GM23248 (cell line): ENCODE measurements around the gene CEP350. TPM values are rescaled to one million over a fixed set of nuclear protein-coding genes. Genes with fewer than 3 reads are reported as not detected.

Experiments used
- DNase-seq: peaks from one replicate; pipeline ENCODE4 v3.0.0-alpha.2; 2015
- H2AFZ ChIP-seq: fragments of 200-600 bp; sonication (generic); 2 replicates; pipeline ENCODE4 v1.6.1; 2016; ENCODE audit warnings: antibody characterized with exemption
- H3F3A ChIP-seq: fragments of 200-600 bp; sonication (generic); 2 replicates; pipeline ENCODE4 v1.6.1; 2016; ENCODE audit warnings: mild to moderate bottlenecking, antibody characterized with exemption, mixed run types; ENCODE audit not compliant: insufficient read depth
- H3K27ac ChIP-seq: fragments of 200-600 bp; sonication (generic); 2 replicates; pipeline ENCODE4 v1.5.1; 2016; ENCODE audit warnings: mild to moderate bottlenecking
- H3K27me3 ChIP-seq: fragments of 200-600 bp; sonication (generic); replicated peaks from 2 replicates; pipeline ENCODE4 v1.6.1; 2016; ENCODE audit warnings: mild to moderate bottlenecking; ENCODE audit not compliant: insufficient read depth
- H3K36me3 ChIP-seq: fragments of 200-600 bp; sonication (generic); 2 replicates; pipeline ENCODE4 v1.6.1; 2016; ENCODE audit warnings: low read depth, mild to moderate bottlenecking
- H3K4me1 ChIP-seq: fragments of 200-600 bp; sonication (generic); 2 replicates; pipeline ENCODE4 v1.6.1; 2016; ENCODE audit warnings: mild to moderate bottlenecking; ENCODE audit not compliant: insufficient read depth
- H3K4me2 ChIP-seq: fragments of 200-600 bp; sonication (generic); one replicate; pipeline ENCODE4 v1.6.1; 2016; ENCODE audit warnings: mild to moderate bottlenecking; ENCODE audit not compliant: unreplicated experiment
- H3K4me3 ChIP-seq: fragments of 200-600 bp; sonication (generic); 2 replicates; pipeline ENCODE4 v1.5.1; 2016; ENCODE audit warnings: mild to moderate bottlenecking
- H3K79me2 ChIP-seq: fragments of 200-600 bp; sonication (generic); 2 replicates; pipeline ENCODE4 v1.6.1; 2016; ENCODE audit warnings: mild to moderate bottlenecking; ENCODE audit not compliant: insufficient read depth
- H3K9ac ChIP-seq: fragments of 200-600 bp; sonication (generic); 2 replicates; pipeline ENCODE4 v1.6.1; 2016; ENCODE audit warnings: mild to moderate bottlenecking
- H3K9me2 ChIP-seq: fragments of 200-600 bp; sonication (generic); 2 replicates; pipeline ENCODE4 v1.6.1; 2016; ENCODE audit warnings: mixed run types, mild to moderate bottlenecking, moderate library complexity; ENCODE audit not compliant: insufficient read depth
- H3K9me3 ChIP-seq: fragments of 200-600 bp; sonication (generic); one replicate; pipeline ENCODE4 v1.6.1; 2017; ENCODE audit warnings: low read depth
- H4K20me1 ChIP-seq: fragments of 200-600 bp; sonication (generic); 2 replicates; pipeline ENCODE4 v1.6.0; 2016; ENCODE audit not compliant: insufficient read depth
- EZH2 ChIP-seq: fragments of 200-600 bp; sonication (generic); IDR thresholded peaks from 2 replicates; pipeline ENCODE4 v1.6.1; 2018; ENCODE audit warnings: antibody characterized with exemption, mild to moderate bottlenecking; ENCODE audit not compliant: insufficient read depth, poor library complexity, severe bottlenecking
- EZH2phosphoT487 ChIP-seq: fragments of 200-600 bp; sonication (generic); IDR thresholded peaks from 2 replicates; pipeline ENCODE4 v1.6.1; 2018; ENCODE audit warnings: antibody characterized with exemption, moderate library complexity, mild to moderate bottlenecking, low read depth; ENCODE audit not compliant: insufficient read depth
- WGBS, 2 experiments: methylation state at CpG; one replicate each; pipeline ENCODE4 v1.1.6; 2015 to 2017; ENCODE audit warnings: low lambda C conversion rate in 2 of 2, low coverage in 1 of 2; ENCODE audit errors: missing lambda C conversion rate in 2 of 2; 5-methylcytosine and 5-hydroxymethylcytosine counted together
- in situ Hi-C: fragments of 300-500 bp; cut with MboI; formaldehyde crosslinking; loops from 2 replicates; pipeline ENCODE4 v1.15.0; 2020
- polyA plus RNA-seq: library from polyadenylated mRNA; unstranded; fragments of >200 nt; fragmentation: Nextera tagmentation; extraction: Ambion mirVana; gene quantifications from 2 replicates; pipeline ENCODE4 v1.2.1, GENCODE V29; 2016
- total RNA-seq: library from RNA; depleted of rRNA; stranded (reverse); fragments of >200 nt; shearing (Covaris generic); gene quantifications from 2 replicates; pipeline ENCODE4 v1.2.3, GENCODE V29; 2014

The CEP350 gene
- total and polyA plus RNA-seq, 2 experiments from 2014 or later, result 14.9 to 81.3 TPM

DNA sequence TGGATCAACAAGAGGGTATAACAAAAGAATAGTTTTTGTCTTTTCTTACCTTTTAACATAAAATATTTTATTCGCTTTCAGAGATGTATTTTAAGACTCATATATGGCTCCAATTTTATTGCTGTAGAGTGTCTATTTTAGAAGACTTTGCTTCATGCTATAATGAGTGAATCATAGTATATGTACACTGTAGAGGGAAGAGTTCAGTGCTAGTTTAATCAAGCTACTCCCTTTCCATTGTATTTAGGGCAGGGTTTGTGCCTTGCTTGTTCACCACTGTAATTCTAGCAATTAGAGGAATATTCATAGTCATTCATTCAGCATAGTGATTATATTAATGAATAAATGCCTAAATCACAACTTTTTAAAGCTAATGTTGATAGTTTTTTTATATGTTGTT is 78.8 kb downstream of the CEP350 start:
- no peaks in the 10 kb centered on the region for H3K9me3 ChIP-seq
- WGBS, 2 experiments, result 38 to 62% methylated on average over 1 of the region's 1 CpG
- H3K27ac ChIP-seq, result no peak overlapping the region
- H3K79me2 ChIP-seq, result peaks cover 18% of the 10 kb centered on the region; the same call in 1 of the 2 replicates
- peaks cover 4% of the 10 kb centered on the region for H3K4me1 ChIP-seq
- DNase-seq, result peak; percentile 7
- no peak overlapping the region for H2AFZ ChIP-seq
- no peaks in the 10 kb centered on the region for H3K9me2 ChIP-seq
- no peak overlapping the region for H3K4me2 ChIP-seq
- no peaks in the 10 kb centered on the region; the same call in 1 of the 2 replicates for H4K20me1 ChIP-seq
- in situ Hi-C loops, result no loop called here
- no peaks in the 10 kb centered on the region for H3K27me3 ChIP-seq
- peaks cover 3% of the 10 kb centered on the region for H3F3A ChIP-seq
- H3K36me3 ChIP-seq, result peaks cover 24% of the 10 kb centered on the region
- TF ChIP-seq EZH2phosphoT487 (no peak), EZH2 (no peak)
- no peak overlapping the region for H3K4me3 ChIP-seq
- no peak overlapping the region for H3K9ac ChIP-seq

DNA sequence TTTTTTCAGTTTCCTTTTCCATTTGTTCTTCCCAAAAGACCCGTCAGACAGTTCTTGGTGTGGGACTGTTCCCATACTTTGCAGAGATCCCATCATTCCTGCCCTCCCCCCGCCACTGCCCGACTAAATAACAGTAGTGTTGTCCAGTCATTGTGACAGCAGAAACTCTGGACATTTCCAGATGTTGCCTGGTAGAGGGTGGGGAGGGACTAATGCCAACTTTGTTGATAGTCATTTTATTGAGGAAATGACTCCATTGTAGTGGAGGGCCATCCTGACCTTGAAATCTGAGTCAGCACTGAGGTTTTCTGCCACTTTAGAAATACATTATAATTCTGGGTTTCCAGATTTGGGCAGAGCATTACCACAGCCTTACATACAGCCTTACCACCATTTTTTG is 85.4 kb downstream of the CEP350 start:
- Histone ChIP-seq H3K4me1 (peaks cover 39% of the 10 kb centered on the region), H4K20me1 (no peaks in the 10 kb centered on the region), H3F3A (peaks cover 36% of the 10 kb centered on the region), H3K9me2 (no peaks in the 10 kb centered on the region), H3K4me2 (peak overlapping the region; percentile 25), H3K27me3 (no peaks in the 10 kb centered on the region), H3K79me2 (no peaks in the 10 kb centered on the region), H2AFZ (no peak overlapping the region), H3K9ac (peak overlapping the region; percentile 26; the same call in 1 of the 2 replicates), H3K36me3 (peaks cover 32% of the 10 kb centered on the region), H3K4me3 (no peak overlapping the region), H3K27ac (peak overlapping the region; percentile 69), H3K9me3 (no peaks in the 10 kb centered on the region)
- in situ Hi-C loops, result no loop called here
- 19 to 23% methylated on average over 3 of the region's 3 CpGs for WGBS, 2 experiments
- TF ChIP-seq EZH2phosphoT487, result no peak
- no peak for TF ChIP-seq EZH2
- peak; percentile 93 for DNase-seq

DNA sequence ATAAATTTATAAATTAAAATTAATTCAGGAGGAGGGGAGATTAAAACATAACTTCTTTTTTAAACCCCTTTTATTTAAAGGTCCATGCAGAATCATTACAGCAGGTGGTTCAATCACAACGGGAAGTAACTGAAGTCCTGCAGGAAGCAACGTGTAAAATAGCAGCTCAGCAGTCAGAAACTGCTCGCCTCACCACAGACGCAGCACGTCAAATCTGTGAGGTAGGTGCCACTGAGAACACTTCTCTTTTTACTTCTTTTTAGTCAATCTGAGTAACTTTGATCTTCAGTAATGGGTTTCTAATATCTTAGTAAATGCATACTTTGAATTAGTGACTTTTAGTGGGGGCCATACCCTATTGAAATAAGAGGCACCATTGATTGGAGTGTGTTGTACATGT is 87.0 kb downstream of the CEP350 start:
- peaks cover 39% of the 10 kb centered on the region for H3K4me1 ChIP-seq
- TF ChIP-seq EZH2phosphoT487 (no peak), EZH2 (no peak)
- H3F3A ChIP-seq, result peaks cover 36% of the 10 kb centered on the region
- H2AFZ ChIP-seq, result no peak overlapping the region
- H3K9me2 ChIP-seq, result no peaks in the 10 kb centered on the region
- no peak for DNase-seq
- H3K27me3 ChIP-seq, result no peaks in the 10 kb centered on the region
- no peaks in the 10 kb centered on the region for H3K9me3 ChIP-seq
- no peak overlapping the region for H3K27ac ChIP-seq
- no peak overlapping the region for H3K4me3 ChIP-seq
- no peaks in the 10 kb centered on the region for H3K79me2 ChIP-seq
- 97 to 100% methylated on average over 5 of the region's 5 CpGs for WGBS, 2 experiments
- H3K9ac ChIP-seq, result no peak overlapping the region
- no peak overlapping the region for H3K4me2 ChIP-seq
- in situ Hi-C loops, result no loop called here
- H3K36me3 ChIP-seq, result peaks cover 47% of the 10 kb centered on the region
- no peaks in the 10 kb centered on the region for H4K20me1 ChIP-seq

DNA sequence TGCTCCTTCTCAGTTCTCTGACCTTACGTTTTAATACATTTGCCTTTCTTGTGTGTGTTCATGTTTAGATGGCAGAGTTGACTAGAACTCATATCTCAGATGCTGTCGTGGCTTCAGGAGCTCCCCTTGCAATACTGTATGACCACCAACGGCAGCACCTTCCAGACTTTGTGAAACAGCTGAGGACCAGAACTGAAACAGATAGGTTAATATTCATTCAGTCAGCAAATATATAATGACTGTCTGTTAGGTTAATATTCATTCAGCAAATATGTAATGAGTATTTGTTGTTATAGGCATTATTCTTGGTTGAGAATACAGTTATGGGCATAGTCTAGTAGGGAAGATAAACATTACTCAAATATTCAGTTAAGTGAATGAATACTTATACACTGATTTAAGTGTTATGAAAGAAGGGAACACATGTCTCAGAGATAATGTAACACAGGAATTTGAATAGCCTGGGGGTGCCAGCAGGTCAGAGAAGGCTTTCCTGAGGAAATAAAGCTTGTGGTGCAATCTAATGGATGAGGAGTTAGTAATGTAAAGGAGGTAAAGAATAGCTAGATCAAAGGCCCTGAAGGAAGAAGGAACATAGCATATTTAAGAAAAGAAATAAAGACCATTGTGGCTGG is 88.5 kb downstream of the CEP350 start:
- 0 out of 2 replicates have a peak, but pooled peaks cover 3% of the 10 kb centered on the region for H3K9me2 ChIP-seq
- H3K27me3 ChIP-seq, result no peaks in the 10 kb centered on the region
- H3K36me3 ChIP-seq, result peaks cover 52% of the 10 kb centered on the region
- in situ Hi-C loops, result no loop called here
- H3F3A ChIP-seq, result peaks cover 36% of the 10 kb centered on the region
- no peaks in the 10 kb centered on the region for H3K9me3 ChIP-seq
- H4K20me1 ChIP-seq, result no peaks in the 10 kb centered on the region
- H2AFZ ChIP-seq, result no peak overlapping the region
- TF ChIP-seq EZH2phosphoT487, result no peak
- no peak for TF ChIP-seq EZH2
- H3K27ac ChIP-seq, result peak overlapping the region; percentile 52
- WGBS, 2 experiments, result 93 to 100% methylated on average over 3 of the region's 3 CpGs
- H3K79me2 ChIP-seq, result 0 out of 2 replicates have a peak, but pooled peaks cover 5% of the 10 kb centered on the region
- peak; percentile 77 for DNase-seq
- peaks cover 39% of the 10 kb centered on the region for H3K4me1 ChIP-seq
- no peak overlapping the region for H3K9ac ChIP-seq
- H3K4me2 ChIP-seq, result peak overlapping the region; percentile 60
- H3K4me3 ChIP-seq, result no peak overlapping the region
